Ramos (cell line): Measurements from ENCODE around the gene PSG6.
"Not testable (repeated sequence)": the region's sequence is repeated elsewhere in the genome, so short reads cannot be mapped to it uniquely, and the experiment has no call there.

Experiments used
- in situ Hi-C: fragments of 300-500 bp; cut with MboI; formaldehyde crosslinking; loops from one replicate; pipeline ENCODE4 v1.14.3; 2022; ENCODE audit warnings: low sequenced_read_pairs; ENCODE audit not compliant: unreplicated experiment

The PSG6 gene

GRCh38 chr19:42856866-42857543 lies 60.7 kb downstream of the PSG6 start:
- in situ Hi-C loops: not testable (repeated sequence)

- in situ Hi-C loops: not testable (repeated sequence)
Observed at GRCh38 chr19:42854745-42855144, 62.9 kb downstream of the PSG6 start.

- in situ Hi-C loops: not testable (repeated sequence)
Observed at GRCh38 chr19:42853231-42853630, 64.5 kb downstream of the PSG6 start.

- in situ Hi-C loops: not testable (repeated sequence)
Observed at GRCh38 chr19:42852821-42853220, 64.9 kb downstream of the PSG6 start.
